GM18870 (cell line): ENCODE measurements around the gene KCNQ1.

Experiments used
- ATAC-seq: cut with Tn5 transposase; IDR thresholded peaks from one replicate; pipeline ENCODE4 v1.9.1; 2021; ENCODE audit warnings: moderate library complexity; ENCODE audit not compliant: unreplicated experiment

Gene KCNQ1

DNA sequence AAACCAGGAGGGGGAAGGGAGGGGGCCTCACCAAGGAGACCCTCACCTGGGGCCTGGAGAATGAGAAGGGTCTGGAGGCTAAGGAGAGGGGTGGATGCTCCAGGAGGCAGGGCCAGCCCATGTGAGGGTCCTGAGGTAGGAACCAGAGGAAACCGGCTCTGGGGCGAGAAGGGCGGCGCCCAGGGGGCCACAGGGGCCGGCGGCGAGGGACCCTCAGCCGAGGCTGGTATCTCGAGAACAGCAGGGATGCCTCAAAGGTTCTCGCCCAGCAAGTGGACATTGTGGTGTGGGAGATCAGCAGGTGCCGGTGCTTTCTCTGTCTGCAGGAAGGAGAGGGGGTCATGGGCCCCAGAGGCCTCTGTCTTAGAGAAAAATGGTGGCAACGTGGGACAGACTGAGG lies 392.8 kb downstream of the KCNQ1 start:
- ATAC-seq, result no peak

GRCh38 chr11:2838091-2838490 lies 393.3 kb downstream of the KCNQ1 start:
- ATAC-seq, result no peak

- ATAC-seq, result no peak
These were observed 394.0 kb downstream of the KCNQ1 start for GRCh38 chr11:2838676-2839294.

DNA sequence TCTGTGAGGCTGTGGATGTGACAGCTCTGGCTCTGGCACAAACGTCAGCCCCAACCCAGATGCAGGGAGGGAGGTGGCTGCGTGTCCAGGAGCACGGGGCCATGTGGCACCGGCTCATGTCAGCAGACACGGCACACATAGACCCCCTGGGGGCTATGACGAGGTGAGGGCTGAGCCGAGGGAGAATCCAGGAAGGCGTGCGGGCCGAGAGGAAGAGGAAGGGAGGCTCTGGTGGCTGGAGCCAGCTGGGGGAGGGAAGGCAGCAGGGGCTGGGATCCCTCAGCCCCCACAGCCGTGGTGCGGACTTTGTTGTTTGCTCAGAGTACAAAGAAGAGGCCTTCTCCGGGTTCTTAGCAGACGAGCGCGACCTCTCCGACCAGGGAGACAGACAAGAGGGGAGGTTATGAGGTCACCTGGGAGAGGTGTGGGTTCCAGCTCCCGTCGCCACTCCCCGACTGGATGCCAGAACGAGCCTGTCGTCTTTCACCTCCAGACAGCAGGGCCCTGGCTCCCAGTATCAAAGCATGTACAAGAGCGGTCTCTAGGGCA lies 394.7 kb downstream of the KCNQ1 start:
- no peak for ATAC-seq

DNA sequence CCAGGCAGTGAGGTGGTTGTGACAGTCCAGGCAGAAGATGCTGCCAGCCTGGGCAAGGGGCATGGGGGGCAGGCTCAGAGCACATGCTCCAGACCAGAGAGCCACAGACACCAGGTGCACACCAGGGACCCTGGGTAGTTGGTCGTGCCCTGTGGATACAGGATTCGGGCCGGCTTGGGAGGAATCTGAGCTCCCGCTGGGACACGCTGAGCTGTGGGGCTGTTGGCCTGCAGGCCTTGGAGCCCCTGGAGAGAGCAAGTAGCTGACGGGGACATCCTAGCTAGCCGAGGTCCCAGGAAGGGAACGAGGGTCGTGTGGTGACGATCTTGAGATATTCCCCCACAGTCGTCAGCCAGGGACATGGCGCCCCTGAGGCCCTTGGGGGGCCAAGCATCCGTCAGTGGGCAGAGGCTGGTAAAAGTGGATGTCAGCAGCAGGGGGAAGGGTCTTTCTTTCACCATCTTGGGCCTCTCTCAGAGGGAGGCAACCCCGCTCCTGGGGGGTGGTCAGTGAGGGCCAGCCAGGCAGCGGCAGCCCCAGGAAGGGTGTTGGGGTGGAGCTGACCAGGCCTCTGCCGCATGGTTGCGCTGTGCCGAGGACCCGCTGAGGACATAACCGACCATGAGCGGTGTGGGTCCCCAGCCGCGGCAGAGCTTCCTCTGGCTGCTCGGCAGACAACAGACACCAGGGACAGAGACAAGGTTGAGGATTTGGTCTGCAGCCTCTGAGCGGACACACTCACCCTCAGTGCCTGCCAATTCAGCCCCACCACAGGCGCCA lies 396.8 kb downstream of the KCNQ1 start:
- ATAC-seq, result no peak

- no peak for ATAC-seq
These were observed 398.1 kb downstream of the KCNQ1 start for GRCh38 chr11:2842876-2843275.

DNA sequence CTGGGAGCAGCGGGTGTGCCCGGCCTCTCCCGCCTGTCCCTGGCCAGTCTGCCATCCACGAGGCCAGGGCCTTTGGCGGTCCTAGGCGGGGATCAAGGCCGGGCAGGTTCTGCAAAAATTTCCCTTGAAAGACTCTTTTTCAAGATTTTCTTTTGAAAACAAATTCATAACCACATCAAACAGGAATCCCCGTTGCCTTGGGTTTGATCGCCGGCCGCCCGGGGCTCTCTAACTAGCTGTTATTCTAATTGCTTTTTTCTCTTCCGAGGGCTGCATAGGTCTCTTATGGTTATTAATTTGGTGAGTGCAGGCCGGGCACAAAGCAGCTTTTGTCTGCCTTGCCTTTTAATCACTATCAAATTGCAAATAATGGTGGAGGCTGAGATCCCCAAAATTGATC lies 398.7 kb downstream of the KCNQ1 start:
- ATAC-seq, result no peak

DNA sequence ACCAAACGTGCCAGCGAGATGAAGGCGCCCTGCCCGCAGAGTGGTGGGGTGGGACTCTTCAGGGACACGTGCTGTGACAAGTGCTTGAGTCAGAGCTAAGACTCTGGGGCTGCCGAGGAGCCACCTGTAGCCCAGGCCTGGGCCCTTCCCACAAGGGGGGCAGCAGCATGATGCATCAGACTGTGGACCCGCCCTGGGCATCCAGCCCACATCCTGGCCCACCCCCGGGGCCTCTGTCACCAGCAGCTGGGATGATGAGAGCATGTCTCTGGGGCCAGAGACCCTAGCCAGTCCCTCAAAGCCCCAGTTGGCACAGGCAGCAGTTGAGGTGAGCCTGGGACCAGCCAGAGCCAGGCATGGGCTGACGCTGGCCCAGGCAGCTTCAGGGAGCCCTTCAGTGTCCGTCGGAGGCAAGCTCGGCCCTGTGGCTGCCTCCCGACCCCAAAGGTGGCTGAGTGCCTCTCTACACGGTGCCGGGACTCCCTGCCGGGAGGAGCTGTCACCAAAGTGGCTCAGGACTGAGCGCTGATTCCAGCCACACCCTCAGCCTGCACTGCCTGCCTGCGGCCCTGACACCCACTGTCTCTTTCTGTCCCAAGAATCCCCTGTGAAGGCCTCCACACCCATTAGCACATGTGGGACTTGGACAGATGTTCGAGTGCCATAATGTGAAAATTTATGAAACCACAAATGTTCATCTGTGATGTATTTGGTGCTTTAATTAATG lies 399.5 kb downstream of the KCNQ1 start:
- no peak for ATAC-seq

- ATAC-seq, result no peak
These were observed 400.2 kb downstream of the KCNQ1 start for GRCh38 chr11:2844996-2845395.

DNA sequence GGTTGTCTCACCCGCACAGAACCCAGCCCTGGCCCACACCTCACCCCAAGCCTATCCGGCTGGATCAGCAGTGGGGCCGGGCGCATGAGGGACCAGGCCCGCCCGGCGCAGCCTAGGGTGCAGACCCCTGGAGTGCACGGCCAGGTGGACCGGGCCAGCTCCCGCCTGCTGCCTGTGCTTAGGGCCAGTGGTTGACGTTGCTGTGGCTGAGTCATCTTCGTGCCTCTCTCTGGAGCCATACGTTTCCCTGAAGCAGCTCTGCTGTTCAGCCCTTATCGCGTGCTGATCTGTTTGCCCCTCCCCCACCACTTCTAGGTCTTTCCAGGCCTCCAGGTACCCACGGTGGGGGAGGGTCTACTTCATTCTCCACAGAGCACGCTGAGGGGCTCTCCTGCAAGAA lies 401.2 kb downstream of the KCNQ1 start:
- ATAC-seq, result no peak

GRCh38 chr11:2846470-2846869 lies 401.7 kb downstream of the KCNQ1 start:
- ATAC-seq, result no peak

- no peak for ATAC-seq
These were observed 402.8 kb downstream of the KCNQ1 start for GRCh38 chr11:2847561-2847960.

DNA sequence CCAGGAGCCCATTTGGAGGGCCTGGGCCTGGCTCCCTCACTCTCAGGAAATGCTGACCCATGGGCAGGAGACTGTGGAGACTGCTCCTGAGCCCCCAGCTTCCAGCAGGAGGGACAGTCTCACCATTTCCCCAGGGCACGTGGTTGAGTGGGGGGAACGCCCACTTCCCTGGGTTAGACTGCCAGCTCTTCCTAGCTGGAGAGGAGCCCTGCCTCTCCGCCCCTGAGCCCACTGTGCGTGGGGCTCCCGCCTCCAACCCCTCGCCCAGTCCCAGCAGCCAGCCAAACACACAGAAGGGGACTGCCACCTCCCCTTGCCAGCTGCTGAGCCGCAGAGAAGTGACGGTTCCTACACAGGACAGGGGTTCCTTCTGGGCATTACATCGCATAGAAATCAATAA lies 403.7 kb downstream of the KCNQ1 start:
- no peak for ATAC-seq

GRCh38 chr11:2849994-2850770 lies 405.4 kb downstream of the KCNQ1 start:
- no peak for ATAC-seq

DNA sequence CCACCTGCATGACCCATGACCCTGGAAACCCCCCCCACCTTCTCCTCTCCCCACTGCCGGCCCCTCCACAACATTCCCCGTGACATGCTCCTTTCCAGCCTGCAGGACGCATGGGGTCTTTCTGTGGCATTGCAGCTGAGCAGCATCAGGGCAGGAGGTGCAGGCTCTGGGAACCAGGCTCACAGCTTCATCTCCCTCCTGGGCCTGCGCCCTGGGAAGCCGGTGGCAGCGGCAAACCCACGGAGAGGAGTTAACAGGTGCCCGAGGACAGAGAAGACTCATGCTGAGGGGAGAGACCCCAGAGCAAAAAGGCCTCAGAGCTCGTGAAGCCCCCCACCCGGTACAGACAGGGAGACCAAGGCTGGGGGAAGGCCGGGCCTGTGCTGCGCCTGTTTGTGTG lies 408.6 kb downstream of the KCNQ1 start:
- no peak for ATAC-seq

GRCh38 chr11:2853997-2854560 lies 409.3 kb downstream of the KCNQ1 start:
- no peak for ATAC-seq

GRCh38 chr11:2855162-2855561 lies 410.4 kb downstream of the KCNQ1 start:
- ATAC-seq, result no peak

GRCh38 chr11:2857276-2857675 lies 412.5 kb downstream of the KCNQ1 start:
- ATAC-seq, result no peak

DNA sequence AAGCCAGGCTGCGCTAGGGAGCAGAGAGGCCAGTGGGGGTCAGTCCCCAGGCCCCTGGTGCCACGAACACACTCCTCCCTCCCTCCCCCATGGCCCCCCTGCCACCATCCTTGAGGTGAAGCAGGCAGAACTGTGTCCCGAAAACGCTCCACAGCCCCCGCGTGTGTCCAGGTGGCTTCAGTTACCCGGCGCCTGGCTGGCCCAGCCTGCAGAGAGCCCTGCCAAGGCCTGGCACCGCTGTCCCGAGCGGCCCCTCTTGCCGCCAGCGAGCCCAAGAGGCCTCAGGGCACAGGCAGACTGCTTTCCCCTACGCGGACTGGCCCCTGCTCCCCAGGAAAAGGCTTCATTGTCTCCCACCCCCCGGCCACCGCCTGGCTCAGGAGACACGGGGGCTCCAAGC lies 413.1 kb downstream of the KCNQ1 start:
- no peak for ATAC-seq

DNA sequence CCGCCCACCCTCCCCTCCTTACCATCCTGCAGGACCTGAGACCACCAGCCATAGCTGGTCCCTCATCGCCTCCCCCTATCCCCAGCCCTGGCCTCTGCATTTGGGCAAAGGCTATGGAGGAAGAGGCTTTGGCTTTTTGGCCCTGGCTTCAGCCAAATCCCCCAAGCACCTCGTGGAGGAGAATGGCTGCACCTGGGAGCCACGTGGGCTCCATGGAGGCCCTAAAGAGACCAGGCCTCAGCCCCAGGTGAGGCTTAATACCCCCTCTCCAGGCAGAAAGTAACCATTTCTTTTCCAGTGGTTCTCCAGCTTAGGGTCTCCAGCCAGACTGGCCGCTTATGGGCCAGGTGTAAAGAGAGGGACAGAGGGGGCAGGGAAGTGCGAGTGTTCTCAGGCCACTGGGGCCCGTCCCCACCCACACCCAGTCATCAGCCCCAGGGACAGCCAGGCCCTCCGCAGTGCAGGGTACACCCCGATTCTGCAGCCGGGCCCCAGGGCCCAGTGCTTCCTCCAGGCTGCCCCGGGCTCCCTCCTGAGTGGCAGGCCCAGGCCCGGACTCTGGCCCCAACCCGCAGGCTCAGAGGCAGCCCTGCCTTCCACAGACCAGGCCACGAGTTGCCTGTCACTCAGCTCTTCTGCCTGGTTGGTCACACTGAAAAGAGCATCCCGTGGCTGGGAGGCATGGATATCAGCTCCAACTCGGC lies 414.3 kb downstream of the KCNQ1 start:
- ATAC-seq, result no peak
